Measurements from ENCODE around the gene LBH. TPM values are rescaled to one million over a fixed set of nuclear protein-coding genes. Genes with fewer than 3 reads are reported as not detected.

LBH gene
- total RNA-seq, 4 donors from 2014 or later = 120 to 1,007 (median 283) TPM

GRCh38 chr2:30308280-30308679, 76.9 kb downstream of the LBH start:
- Histone ChIP-seq H3K27me3 (no peaks in the 10 kb centered on the region), H3K27ac (replicated peaks in 1 of 4) (no peak overlapping the region), H3K4me3 (no peak overlapping the region), H3K4me1 (peaks cover 0 to 5% (median 0%) of the 10 kb centered on the region in 4 donors), H3K36me3 (no peaks in the 10 kb centered on the region), H3K9me3 (no peaks in the 10 kb centered on the region)
- no peak for TF ChIP-seq POLR2AphosphoS5 (IDR thresholded peaks at IDR 0.05)
- no peak for TF ChIP-seq CTCF (IDR thresholded peaks at IDR 0.05)
- TF ChIP-seq POLR2A (IDR thresholded peaks at IDR 0.05; ENCODE audit: low read depth) = no peak
- TF ChIP-seq EP300 (IDR thresholded peaks at IDR 0.05) = no peak
- no peak for DNase-seq (ENCODE audit: extremely low spot score)
- intact Hi-C loops (cut with DNase I) = no loop called here
- WGBS = 96% methylated on average over 2 of the region's 2 CpGs

Small RNA genes within 50 kb of the gene (small RNA-seq; reads per million reads assigned to genes)
- gene SNORA10B = 0 reads per million in 3 donors

Other genes with a start within 250 kb of the LBH start
- 100 to 1,000 TPM in 3 of 4 donors, 10 to 100 TPM in 1; 96.0 to 148 (median 109) TPM for gene YPEL5, start 84.5 kb upstream of the LBH start, total RNA-seq
- 10 to 100 TPM; 24.9 to 62.9 (median 36.3) TPM for gene LCLAT1, start 215.7 kb downstream of the LBH start, total RNA-seq

All from esophagus muscularis mucosa (tissue), 4 donors.